CD14-positive monocyte (primary cell): ENCODE results near the gene PTRH1. TPM values are rescaled to one million over a fixed set of nuclear protein-coding genes. Genes with fewer than 3 reads are reported as not detected.

Experiments
- DNase-seq, 3 donors: peaks; one replicate each; pipeline ENCODE4 v3.0.0-alpha.2; 2011 to 2022
- H2AFZ ChIP-seq: 2 replicates; pipeline ENCODE4 v1.6.0; 2012; ENCODE audit warnings: mild to moderate bottlenecking, low read depth, low read length, inconsistent platforms; ENCODE audit not compliant: insufficient read depth, poor library complexity, severe bottlenecking
- H3K27ac ChIP-seq, 2 donors: 1 replicate in 1 of 2; 2 replicates in 1 of 2; pipeline ENCODE4 v1.5.1; 2012 to 2013; ENCODE audit warnings: low read length in 2 of 2, control low read depth in 1 of 2, inconsistent platforms in 1 of 2, low read depth in 1 of 2, mild to moderate bottlenecking in 1 of 2
- H3K27me3 ChIP-seq, 2 donors: one replicate each; pipeline versions ENCODE4 v1.6.0 to v1.6.1; 2011 to 2013; ENCODE audit warnings: low read length in 2 of 2; ENCODE audit not compliant: control insufficient read depth in 2 of 2, insufficient read depth in 2 of 2
- H3K36me3 ChIP-seq, 2 donors: replicated peaks in 1 of 2; 1 replicate in 1 of 2; 2 replicates in 1 of 2; pipeline versions ENCODE4 v1.5.1 to v1.6.1; 2012 to 2013; ENCODE audit warnings: low read length in 2 of 2, control low read depth in 1 of 2, inconsistent platforms in 1 of 2, mild to moderate bottlenecking in 1 of 2; ENCODE audit not compliant: insufficient read depth in 2 of 2, control insufficient read depth in 1 of 2
- H3K4me1 ChIP-seq, 2 donors: 1 replicate in 1 of 2; 2 replicates in 1 of 2; pipeline versions ENCODE4 v1.5.1 to v1.6.1; 2012 to 2013; ENCODE audit warnings: low read length in 2 of 2, control low read depth in 1 of 2, inconsistent platforms in 1 of 2, mild to moderate bottlenecking in 1 of 2, moderate library complexity in 1 of 2; ENCODE audit not compliant: insufficient read depth in 2 of 2, control insufficient read depth in 1 of 2
- H3K4me2 ChIP-seq: replicated peaks from 2 replicates; pipeline ENCODE3; 2012; ENCODE audit warnings: low read length, moderate library complexity, mild to moderate bottlenecking; ENCODE audit not compliant: poor library complexity, severe bottlenecking; ENCODE audit errors: extremely low read depth
- H3K4me3 ChIP-seq, 3 experiments: fragments of 200-600 bp in 1 of 3; sonication (generic) in 1 of 3; replicated peaks in 1 of 3; 1 replicate in 2 of 3; 2 replicates in 1 of 3; pipeline ENCODE4 v1.5.1; 2011 to 2013; ENCODE audit warnings: low read length in 3 of 3, mild to moderate bottlenecking in 3 of 3, control low read depth in 2 of 3, low read depth in 2 of 3, inconsistent platforms in 1 of 3, moderate library complexity in 1 of 3
- H3K79me2 ChIP-seq: 2 replicates; pipeline ENCODE4 v1.6.0; 2012; ENCODE audit warnings: mild to moderate bottlenecking, control low read depth, inconsistent platforms, low read length, moderate library complexity; ENCODE audit not compliant: insufficient read depth
- H3K9ac ChIP-seq: 2 replicates; pipeline ENCODE4 v1.6.0; 2017; ENCODE audit warnings: low read length, mild to moderate bottlenecking; ENCODE audit not compliant: insufficient read depth, poor library complexity, severe bottlenecking
- H3K9me3 ChIP-seq, 2 donors: replicated peaks in 1 of 2; 1 replicate in 1 of 2; 2 replicates in 1 of 2; pipeline versions ENCODE4 v1.5.1 to v1.6.1; 2012 to 2013; ENCODE audit warnings: low read length in 2 of 2, control low read depth in 1 of 2; ENCODE audit not compliant: control insufficient read depth in 1 of 2, insufficient read depth in 1 of 2
- H4K20me1 ChIP-seq: 2 replicates; pipeline ENCODE4 v1.6.0; 2012; ENCODE audit warnings: mild to moderate bottlenecking, low read length, control low read depth, moderate library complexity; ENCODE audit not compliant: insufficient read depth
- H3K27ac Mint-ChIP-seq, 7 donors: one replicate each; pipeline ENCODE4 v1.8.0; 2020; ENCODE audit warnings: mild to moderate bottlenecking in 7 of 7, mixed read lengths in 7 of 7, moderate library complexity in 6 of 7, inconsistent platforms in 2 of 7
- H3K27me3 Mint-ChIP-seq, 3 donors: one replicate each; pipeline ENCODE4 v1.8.0; 2021 to 2022; ENCODE audit warnings: low read depth in 3 of 3, mild to moderate bottlenecking in 3 of 3, mixed read lengths in 3 of 3, moderate library complexity in 3 of 3, inconsistent platforms in 1 of 3
- H3K36me3 Mint-ChIP-seq, 2 donors: one replicate each; pipeline ENCODE4 v1.8.0; 2020; ENCODE audit warnings: mixed read lengths in 2 of 2, inconsistent platforms in 1 of 2, mild to moderate bottlenecking in 1 of 2
- H3K4me1 Mint-ChIP-seq: one replicate; pipeline ENCODE4 v1.8.0; 2020; ENCODE audit warnings: mild to moderate bottlenecking, mixed read lengths
- H3K4me3 Mint-ChIP-seq, 2 donors: one replicate each; pipeline ENCODE4 v1.8.0; 2020; ENCODE audit warnings: mild to moderate bottlenecking in 2 of 2, mixed read lengths in 2 of 2, moderate library complexity in 1 of 2
- H3K9me3 Mint-ChIP-seq, 7 donors: one replicate each; pipeline ENCODE4 v1.8.0; 2020 to 2022; ENCODE audit warnings: mixed read lengths in 7 of 7, mild to moderate bottlenecking in 6 of 7, moderate library complexity in 6 of 7, inconsistent platforms in 2 of 7
- CTCF ChIP-seq: fragments of 200-600 bp; IDR thresholded peaks from one replicate; pipeline ENCODE4 v1.8.0; 2022; ENCODE audit warnings: antibody characterized with exemption, mild to moderate bottlenecking
- WGBS: methylation state at CpG from one replicate; pipeline ENCODE4 v1.1.5; 2013; ENCODE audit warnings: missing lambda C conversion rate; ENCODE audit not compliant: insufficient coverage; 5-methylcytosine and 5-hydroxymethylcytosine counted together
- intact Hi-C, 2 donors: fragments of 100-400 bp; cut with micrococcal nuclease; formaldehyde crosslinking; loops; one replicate each; pipeline versions ENCODE4 v1.15.0 to v1.15.1; 2023
- polyA plus RNA-seq, 3 donors: library from polyadenylated mRNA; depleted of rRNA in 1 of 3; unstranded in 2 of 3; stranded (reverse) in 1 of 3; fragments of 300-500 nt in 2 of 3; fragments of >200 nt in 1 of 3; fragmentation: Illumina TruSeq in 2 of 3; gene quantifications; 1 replicate in 2 of 3; 2 replicates in 1 of 3; pipeline ENCODE4 v1.2.3, GENCODE V29; 2012 to 2021

PTRH1 gene
- polyA plus RNA-seq, 3 donors = 6.9 to 19.9 (median 19.5) TPM

DNA sequence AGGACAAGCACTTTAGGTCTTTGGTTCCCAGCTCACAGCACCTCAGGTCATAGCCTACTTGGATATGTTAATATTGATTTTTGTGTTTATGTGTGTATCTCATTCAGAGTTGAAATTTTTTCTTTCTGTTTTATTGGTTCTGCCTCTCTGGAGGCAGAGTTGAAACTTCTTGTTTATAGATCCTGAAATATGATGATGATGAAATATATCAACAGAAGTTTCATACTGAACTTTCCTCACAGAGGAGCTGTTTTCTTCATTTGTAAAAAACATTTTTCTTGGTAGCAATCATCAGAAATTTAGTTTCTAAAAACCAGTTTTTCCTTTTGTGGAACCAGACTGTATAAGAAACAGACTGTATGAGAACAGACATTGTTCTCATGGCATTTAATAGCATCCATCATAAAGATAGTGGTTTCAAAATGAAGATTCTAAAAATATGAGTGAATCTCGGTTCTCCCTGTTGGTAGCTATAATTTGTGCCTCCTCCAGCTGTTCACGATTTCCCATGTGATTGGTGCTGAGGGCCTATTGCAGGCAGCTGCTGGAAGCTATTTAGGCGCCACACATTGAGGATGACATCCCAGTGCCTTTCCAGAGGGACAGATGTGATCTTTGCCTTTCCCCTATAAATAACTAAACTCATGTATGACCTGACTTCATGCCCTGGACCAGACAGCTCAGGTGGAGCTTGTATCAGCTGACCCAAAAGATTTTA is 48.2 kb downstream of the PTRH1 start:
- H3K9ac ChIP-seq = no peak overlapping the region
- no peak overlapping the region for H2AFZ ChIP-seq
- no peaks in the 10 kb centered on the region for H4K20me1 ChIP-seq
- Mint-ChIP-seq H3K36me3 (no peaks in the 10 kb centered on the region), H3K27ac (no peak overlapping the region), H3K27me3 (peaks cover 0 to 3% (median 0%) of the 10 kb centered on the region in 3 donors), H3K4me3 (no peak overlapping the region), H3K4me1 (peaks cover 9% of the 10 kb centered on the region), H3K9me3 (peaks cover 0 to 1% (median 0%) of the 10 kb centered on the region in 7 donors)
- H3K4me1 ChIP-seq = no peaks in the 10 kb centered on the region
- H3K27ac ChIP-seq = no peak overlapping the region
- H3K79me2 ChIP-seq = no peaks in the 10 kb centered on the region
- H3K9me3 ChIP-seq = no peaks in the 10 kb centered on the region
- intact Hi-C loops = no loop called here
- H3K4me3 ChIP-seq = no peak overlapping the region
- no peak for TF ChIP-seq CTCF
- H3K36me3 ChIP-seq = no peaks in the 10 kb centered on the region
- no peak for DNase-seq
- no peaks in the 10 kb centered on the region for H3K27me3 ChIP-seq
- H3K4me2 ChIP-seq = no peak overlapping the region
- 33% methylated on average over 2 of the region's 3 CpGs for WGBS

DNA sequence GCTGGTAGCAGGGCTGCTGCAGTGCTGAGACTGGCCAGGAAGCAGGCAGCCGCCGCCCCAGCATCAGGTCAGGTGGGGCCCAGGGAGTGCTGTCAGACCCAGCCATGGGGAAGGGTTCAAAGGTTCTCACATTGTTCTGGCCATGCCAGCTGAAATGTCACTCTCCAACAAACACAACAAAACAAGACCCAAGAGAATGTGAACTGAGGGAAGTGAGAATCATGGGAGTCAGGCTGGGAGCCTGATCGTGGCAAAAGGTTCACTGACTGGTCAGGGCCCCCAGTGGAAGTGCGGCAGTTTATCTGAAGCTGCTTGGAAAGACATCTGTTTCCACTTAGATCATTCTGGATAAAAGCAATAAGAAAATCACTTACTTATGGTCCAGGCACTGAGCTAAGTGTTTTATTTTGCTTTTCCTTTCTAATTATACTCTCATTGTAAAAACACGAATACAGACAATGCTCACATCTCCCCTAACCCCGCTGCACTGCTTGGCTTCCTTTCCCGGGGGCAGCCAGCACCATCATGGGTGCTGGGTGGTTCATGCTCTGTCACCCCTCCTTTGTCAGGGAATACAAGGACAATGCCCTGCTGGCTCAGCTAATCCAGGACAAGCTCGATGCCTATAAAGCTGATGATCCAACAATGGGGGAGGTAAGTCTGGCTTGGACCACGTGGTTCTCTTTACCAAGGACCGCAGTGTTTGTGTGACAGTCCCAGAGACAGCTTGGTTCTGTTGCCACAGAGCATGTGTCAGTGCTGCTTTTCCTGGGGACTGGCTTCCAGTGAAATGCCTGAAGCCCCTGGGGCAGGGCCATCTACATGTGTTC is 50.6 kb downstream of the PTRH1 start:
- no peaks in the 10 kb centered on the region for H3K36me3 ChIP-seq
- Mint-ChIP-seq H3K36me3 (no peaks in the 10 kb centered on the region), H3K27ac (no peak overlapping the region), H3K27me3 (peaks cover 0 to 4% (median 4%) of the 10 kb centered on the region in 3 donors), H3K4me1 (peaks cover 9% of the 10 kb centered on the region), H3K9me3 (peaks cover 0 to 1% (median 0%) of the 10 kb centered on the region in 7 donors), H3K4me3 (no peak overlapping the region)
- no peak overlapping the region for H2AFZ ChIP-seq
- H3K9me3 ChIP-seq = no peaks in the 10 kb centered on the region
- no peak overlapping the region for H3K4me2 ChIP-seq
- intact Hi-C loops = no loop called here
- H3K4me1 ChIP-seq = no peaks in the 10 kb centered on the region
- H3K27me3 ChIP-seq = no peaks in the 10 kb centered on the region
- H3K27ac ChIP-seq = no peak overlapping the region
- no peak for TF ChIP-seq CTCF
- no peak for DNase-seq
- no peaks in the 10 kb centered on the region for H4K20me1 ChIP-seq
- 84% methylated on average over 8 of the region's 10 CpGs for WGBS
- H3K4me3 ChIP-seq = no peak overlapping the region
- no peaks in the 10 kb centered on the region for H3K79me2 ChIP-seq
- no peak overlapping the region for H3K9ac ChIP-seq
